HG03354 (cell line): ENCODE measurements around the gene PRR35.

Experiments used
- ATAC-seq: cut with Tn5 transposase; IDR thresholded peaks from one replicate; pipeline ENCODE4 v1.9.1; 2021; ENCODE audit warnings: mild to moderate bottlenecking; ENCODE audit not compliant: unreplicated experiment, poor library complexity, severe bottlenecking

PRR35 gene

GRCh38 chr16:560204-560700 lies at the start of gene PRR35:
Gene PRR35, plus strand, starts transcription at chr16:560394. Its CDS starts 2,901 bp downstream, at chr16:563295.
- no peak for ATAC-seq

GRCh38 chr16:512802-513201 lies 47.4 kb upstream of the PRR35 start:
- ATAC-seq: no peak

DNA sequence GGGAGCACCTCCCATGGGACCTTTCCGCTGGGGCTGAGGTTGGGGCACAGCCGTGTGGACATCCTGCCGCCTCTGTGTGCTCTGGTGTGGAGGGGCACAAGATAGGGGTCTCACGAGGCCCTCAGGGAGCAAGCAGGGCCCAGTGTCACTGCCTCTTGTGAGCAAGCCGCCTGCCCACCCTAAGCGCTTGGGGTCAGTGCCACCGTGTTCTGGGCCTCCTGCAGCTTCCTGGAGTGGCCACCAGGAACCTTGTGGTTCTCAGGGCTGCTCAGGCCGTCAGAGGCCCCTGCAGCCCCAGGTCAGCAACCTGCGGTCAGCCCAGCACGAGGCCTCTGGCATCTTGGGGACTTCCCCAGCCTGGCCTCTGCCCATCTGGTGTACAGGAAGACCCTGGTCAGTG lies 46.2 kb upstream of the PRR35 start:
- no peak for ATAC-seq

GRCh38 chr16:515175-515938 lies 44.8 kb upstream of the PRR35 start:
- ATAC-seq: no peak

GRCh38 chr16:515939-516226 lies 44.3 kb upstream of the PRR35 start:
- ATAC-seq: no peak

GRCh38 chr16:516301-516700 lies 43.9 kb upstream of the PRR35 start:
- ATAC-seq: no peak

GRCh38 chr16:518858-519257 lies 41.3 kb upstream of the PRR35 start:
- no peak for ATAC-seq

GRCh38 chr16:519425-519824 lies 40.8 kb upstream of the PRR35 start:
- no peak for ATAC-seq

DNA sequence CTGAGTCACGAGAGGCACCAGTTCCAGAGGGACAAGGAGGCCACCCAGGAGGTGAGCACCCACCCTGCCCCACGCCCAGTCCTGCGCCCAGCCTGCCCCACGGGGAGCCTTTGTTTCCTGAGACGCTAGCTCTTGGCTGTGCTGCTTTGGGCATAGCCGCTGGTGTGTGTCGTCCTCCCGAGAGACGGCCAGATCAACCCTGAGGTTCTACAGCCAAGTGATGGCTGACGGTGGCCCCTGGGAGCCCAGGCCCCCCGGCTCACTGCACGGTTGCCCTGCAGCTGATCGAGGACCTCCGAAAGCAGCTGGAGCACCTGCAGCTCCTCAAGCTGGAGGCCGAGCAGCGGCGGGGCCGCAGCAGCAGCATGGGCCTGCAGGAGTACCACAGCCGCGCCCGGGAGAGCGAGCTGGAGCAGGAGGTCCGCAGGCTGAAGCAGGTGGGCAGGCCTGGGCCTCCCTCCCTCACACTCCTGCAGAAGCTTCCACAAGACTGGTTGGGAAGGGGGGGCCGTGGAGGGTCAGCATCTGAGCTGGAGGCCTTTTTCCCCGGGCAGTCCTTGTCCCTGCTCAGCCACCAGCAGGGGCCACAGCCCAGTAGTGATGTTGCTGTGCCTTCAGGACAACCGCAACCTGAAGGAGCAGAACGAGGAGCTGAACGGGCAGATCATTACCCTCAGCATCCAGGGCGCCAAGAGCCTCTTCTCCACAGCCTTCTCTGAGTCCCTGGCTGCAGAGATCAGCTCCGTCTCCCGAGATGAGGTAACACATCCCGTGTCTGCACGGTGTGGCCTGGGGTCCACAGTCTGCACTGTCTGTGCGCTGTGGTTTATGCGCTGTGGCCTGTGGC lies 40.1 kb upstream of the PRR35 start:
- ATAC-seq: no peak

- no peak for ATAC-seq
These were observed 39.3 kb upstream of the PRR35 start for GRCh38 chr16:520847-521246.

DNA sequence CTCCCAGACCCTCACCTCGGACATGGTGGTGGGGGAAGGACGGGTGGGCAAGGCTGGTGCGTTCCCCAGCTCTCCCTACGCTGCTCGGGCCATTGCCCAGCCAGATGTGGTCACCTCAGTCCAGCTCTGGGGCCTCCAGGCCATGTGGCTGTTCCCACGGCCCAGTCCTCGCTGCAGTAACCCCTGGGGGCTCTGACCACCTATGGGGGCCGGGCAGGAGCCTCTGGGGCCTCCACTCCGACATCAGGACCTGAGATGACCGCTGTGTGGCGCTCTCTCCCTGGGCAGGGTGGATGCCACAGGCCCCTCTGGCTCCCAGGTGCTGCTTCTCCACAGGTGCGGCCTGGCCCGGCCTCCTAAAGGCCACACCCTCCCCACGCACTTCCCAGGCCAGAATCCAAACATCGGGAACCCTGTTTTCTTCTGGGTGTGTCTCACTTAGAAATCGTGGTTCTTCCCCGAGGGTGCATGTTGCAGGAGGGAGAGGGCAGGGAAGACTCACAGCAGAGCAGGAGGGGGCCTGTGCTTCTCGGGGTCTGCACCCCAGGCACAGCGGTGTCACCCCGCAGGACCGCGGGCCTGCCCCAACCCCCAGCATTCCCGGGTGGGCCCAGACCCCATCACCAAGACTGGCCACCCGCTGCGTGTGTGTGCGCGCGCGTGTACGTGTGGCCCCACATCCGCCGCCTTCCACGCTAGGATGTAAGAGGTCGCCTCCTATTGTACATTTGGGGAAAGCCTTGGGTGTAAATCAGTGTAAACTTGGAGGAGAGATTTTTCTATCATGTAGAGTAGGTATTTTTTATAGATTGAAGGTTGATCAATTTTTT lies 38.6 kb upstream of the PRR35 start:
- no peak for ATAC-seq

GRCh38 chr16:522320-523096 lies 37.7 kb upstream of the PRR35 start:
- ATAC-seq: no peak

GRCh38 chr16:523097-523741 lies 37.0 kb upstream of the PRR35 start:
- ATAC-seq: no peak

DNA sequence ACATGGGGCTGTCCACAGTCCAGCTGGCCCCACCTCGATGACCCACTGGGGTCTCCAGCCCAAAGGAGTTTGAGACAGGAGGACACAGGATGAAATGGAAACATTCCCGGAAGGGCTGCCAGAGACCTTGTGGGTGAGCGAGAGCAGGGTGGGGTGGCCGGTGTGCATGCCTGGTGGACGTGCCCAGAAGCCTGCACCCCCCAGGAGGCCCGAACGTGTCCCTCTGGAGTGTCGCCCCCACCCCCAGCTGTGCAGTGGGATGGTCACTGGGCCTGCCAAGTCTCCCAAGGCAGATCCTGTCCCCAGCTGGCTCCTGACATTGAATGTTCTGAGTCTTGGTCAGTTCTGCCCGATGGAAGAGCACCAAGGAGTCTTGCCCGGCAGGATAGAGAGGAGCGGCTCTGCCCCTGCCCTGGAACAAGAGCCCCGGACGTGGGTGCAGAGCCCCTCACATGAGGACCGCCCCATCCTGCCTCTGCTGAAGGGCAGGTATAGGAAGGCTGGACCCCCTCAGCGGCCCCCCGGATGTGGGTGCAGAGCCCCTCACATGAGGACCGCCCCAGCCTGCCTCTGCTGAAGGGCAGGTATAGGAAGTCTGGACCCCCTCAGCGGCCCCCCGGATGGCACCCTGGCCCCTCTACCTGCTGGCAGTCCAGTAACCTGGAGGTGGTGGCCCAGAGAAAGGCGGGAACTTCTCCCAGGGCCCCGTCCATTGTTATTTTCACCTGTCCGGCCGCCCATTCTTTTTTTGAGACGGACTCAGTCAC lies 35.7 kb upstream of the PRR35 start:
- ATAC-seq: no peak

- no peak for ATAC-seq
These were observed 35.1 kb upstream of the PRR35 start for GRCh38 chr16:525123-525519.

GRCh38 chr16:525520-526180 lies 34.5 kb upstream of the PRR35 start:
- no peak for ATAC-seq

GRCh38 chr16:526181-527014 lies 33.8 kb upstream of the PRR35 start:
- ATAC-seq: peak; percentile 4
